Spinal cord (tissue), 10 donors: Measurements from ENCODE around the gene ACSM5. TPM values are rescaled to one million over a fixed set of nuclear protein-coding genes. Genes with fewer than 3 reads are reported as not detected.
"Not testable (repeated sequence)": the region's sequence is repeated elsewhere in the genome, so short reads cannot be mapped to it uniquely, and the experiment has no call there.

Source experiments
- DNase-seq, 6 donors: peaks; one replicate each; pipeline versions ENCODE4 v3.0.0 to v3.0.0-alpha.2; 2013 to 2015; ENCODE audit warnings: low spot score in 6 of 6, low read depth in 4 of 6
- H3K27ac ChIP-seq: one replicate; pipeline ENCODE4 v1.5.1; 2013; ENCODE audit warnings: low read depth, low read length, control low read depth
- H3K27me3 ChIP-seq: one replicate; pipeline ENCODE4 v1.6.1; 2013; ENCODE audit warnings: low read length; ENCODE audit not compliant: control insufficient read depth, insufficient read depth
- H3K36me3 ChIP-seq: one replicate; pipeline ENCODE4 v1.6.1; 2013; ENCODE audit warnings: low read length; ENCODE audit not compliant: control insufficient read depth, insufficient read depth
- H3K4me1 ChIP-seq: one replicate; pipeline ENCODE4 v1.6.1; 2013; ENCODE audit warnings: low read length; ENCODE audit not compliant: control insufficient read depth, insufficient read depth
- H3K4me3 ChIP-seq: one replicate; pipeline ENCODE4 v1.5.1; 2013; ENCODE audit warnings: low read depth, low read length, control low read depth
- H3K9me3 ChIP-seq: one replicate; pipeline ENCODE4 v1.6.1; 2013; ENCODE audit warnings: low read length; ENCODE audit not compliant: control insufficient read depth, insufficient read depth
- WGBS: methylation state at CpG from one replicate; pipeline ENCODE4 v1.1.5; 2013; ENCODE audit warnings: missing lambda C conversion rate; ENCODE audit not compliant: insufficient coverage; 5-methylcytosine and 5-hydroxymethylcytosine counted together
- polyA plus RNA-seq, 2 donors: library from polyadenylated mRNA; unstranded; fragments of 120-200 nt; gene quantifications; one replicate each; pipeline ENCODE4 v1.2.1, GENCODE V29; 2013; ENCODE audit not compliant: insufficient read length in 2 of 2
- total RNA-seq, 2 donors: library from RNA; depleted of rRNA in 1 of 2; stranded (reverse); fragments of 120-200 nt in 1 of 2; fragments of >200 nt in 1 of 2; gene quantifications; one replicate each; pipeline versions ENCODE4 v1.2.3 to v1.2.4, GENCODE V29; 2013 to 2014
- donor health status: healthy.

The ACSM5 gene
- total and polyA plus RNA-seq, 4 donors = 1.7 to 2.4 (median 2.2) TPM

DNA sequence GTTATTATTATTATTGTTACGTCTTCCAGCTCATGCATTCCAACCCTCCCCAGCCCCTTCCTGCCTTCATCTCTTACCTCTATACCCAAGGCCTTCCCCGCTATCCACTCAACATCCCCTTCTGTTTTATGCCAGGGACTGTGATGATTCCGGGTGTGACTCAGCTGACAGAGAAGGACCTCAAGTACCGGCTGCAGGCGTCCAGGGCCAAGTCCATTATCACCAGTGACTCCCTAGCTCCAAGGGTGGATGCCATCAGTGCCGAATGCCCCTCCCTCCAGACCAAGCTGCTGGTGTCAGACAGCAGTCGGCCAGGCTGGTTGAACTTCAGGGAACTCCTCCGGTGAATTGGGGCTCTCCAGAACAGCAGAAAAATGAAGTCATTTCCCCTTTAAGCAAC lies 9.8 kb downstream of the ACSM5 start:
- H3K4me1 ChIP-seq, H3K4me3 ChIP-seq, H3K9me3 ChIP-seq, H3K27me3 ChIP-seq, H3K36me3 ChIP-seq, DNase-seq, H3K27ac ChIP-seq: not testable (repeated sequence)
- whole genome bisulfite sequencing = 82% methylated on average over 7 of the region's 8 CpGs

- not testable (repeated sequence) for H3K27ac ChIP-seq, DNase-seq, H3K4me3 ChIP-seq, H3K4me1 ChIP-seq, H3K9me3 ChIP-seq, H3K36me3 ChIP-seq, H3K27me3 ChIP-seq
- no CpG with 5 or more reads among the region's 2 CpGs for WGBS
Measured at GRCh38 chr16:20421748-20422147, 12.4 kb downstream of the ACSM5 start.

DNA sequence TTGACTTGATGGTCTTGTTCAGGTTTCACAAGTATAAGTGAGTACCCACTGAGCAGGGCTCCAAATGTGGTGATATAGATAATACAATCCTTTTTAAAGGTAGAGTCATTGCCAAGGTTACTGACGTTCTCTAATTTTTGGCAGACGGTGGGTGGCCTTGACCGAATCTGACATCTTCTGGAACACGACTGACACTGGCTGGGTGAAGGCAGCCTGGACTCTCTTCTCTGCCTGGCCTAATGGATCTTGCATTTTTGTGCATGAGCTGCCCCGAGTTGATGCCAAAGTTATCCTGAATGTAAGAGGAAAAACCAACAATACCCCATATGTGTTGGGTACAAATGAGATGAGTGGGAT lies 14.4 kb downstream of the ACSM5 start:
- 95% methylated on average over 4 of the region's 5 CpGs for WGBS
- H3K27me3 ChIP-seq, H3K9me3 ChIP-seq, H3K36me3 ChIP-seq, H3K27ac ChIP-seq, DNase-seq, H3K4me3 ChIP-seq, H3K4me1 ChIP-seq: not testable (repeated sequence)

DNA sequence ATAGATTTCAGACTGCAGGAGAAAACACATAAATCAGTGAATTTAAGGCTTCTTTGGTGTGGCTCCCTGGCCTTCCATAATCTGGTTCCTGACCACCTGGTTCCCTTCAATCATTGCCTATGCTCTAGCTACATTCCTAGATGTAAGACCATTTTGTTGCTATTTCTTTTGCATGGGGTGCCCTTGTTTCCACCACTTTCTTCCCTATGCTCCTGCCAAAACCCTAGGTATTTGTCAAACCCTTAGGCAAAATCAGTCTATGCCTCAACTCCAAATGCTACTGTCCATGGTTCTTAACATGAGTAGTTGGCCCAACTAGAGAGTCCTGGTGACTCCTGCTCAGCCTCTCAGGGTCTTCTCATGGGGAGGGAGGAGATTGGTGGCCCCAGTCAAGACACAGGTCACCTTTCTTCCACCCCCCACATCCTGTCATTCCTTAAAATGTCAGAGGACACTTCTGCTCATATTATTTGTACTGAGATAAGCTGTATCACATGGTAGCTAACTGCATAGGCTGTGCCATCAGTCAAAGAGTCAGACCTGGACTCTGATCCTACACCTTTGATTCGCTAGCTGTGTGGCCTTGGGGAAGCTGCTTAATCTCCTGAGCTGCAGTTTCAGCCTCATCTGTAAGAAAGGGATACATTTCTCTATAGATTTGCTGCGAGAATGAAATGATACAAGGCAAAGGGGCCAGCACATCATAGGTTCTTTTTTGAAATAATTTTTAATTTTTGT lies 15.0 kb downstream of the ACSM5 start:
- no peaks in the 10 kb centered on the region for H3K27me3 ChIP-seq
- H3K36me3 ChIP-seq = no peaks in the 10 kb centered on the region
- no peaks in the 10 kb centered on the region for H3K9me3 ChIP-seq
- H3K4me1 ChIP-seq = no peaks in the 10 kb centered on the region
- H3K27ac ChIP-seq = no peak overlapping the region
- 86% methylated on average over 1 of the region's 2 CpGs for WGBS
- no peak overlapping the region for H3K4me3 ChIP-seq
- no peak for DNase-seq

DNA sequence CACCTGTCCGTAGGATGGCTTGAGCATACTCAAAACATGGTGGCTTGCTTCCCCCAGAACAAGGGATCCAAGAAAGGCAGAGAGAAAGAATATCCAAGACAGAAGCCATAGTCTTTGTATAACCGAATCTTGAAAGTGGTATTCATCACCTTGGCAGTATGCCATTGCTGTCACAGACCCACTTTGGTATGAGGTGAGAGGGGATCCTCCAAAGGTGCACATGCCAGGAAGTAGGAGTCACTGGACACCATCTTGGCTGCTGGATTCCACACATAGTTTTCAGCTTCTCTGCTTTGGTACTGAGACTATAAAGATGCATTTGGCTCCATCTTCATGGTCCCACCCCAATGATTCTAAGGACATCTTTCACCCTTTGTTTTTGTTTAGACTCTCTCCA lies 18.1 kb downstream of the ACSM5 start:
- not testable (repeated sequence) for H3K27ac ChIP-seq, H3K4me1 ChIP-seq, H3K9me3 ChIP-seq, H3K27me3 ChIP-seq, H3K4me3 ChIP-seq, DNase-seq, H3K36me3 ChIP-seq
- 90% methylated on average over 1 of the region's 2 CpGs for WGBS

GRCh38 chr16:20429499-20429898 lies 20.2 kb downstream of the ACSM5 start:
- not testable (repeated sequence) for H3K9me3 ChIP-seq, H3K27me3 ChIP-seq, H3K36me3 ChIP-seq, H3K4me1 ChIP-seq, H3K27ac ChIP-seq, H3K4me3 ChIP-seq, DNase-seq
- WGBS = 92% methylated on average over 5 of the region's 7 CpGs

GRCh38 chr16:20430480-20430879 lies 21.1 kb downstream of the ACSM5 start:
- DNase-seq, H3K4me1 ChIP-seq, H3K9me3 ChIP-seq, H3K27ac ChIP-seq, H3K4me3 ChIP-seq, H3K36me3 ChIP-seq, H3K27me3 ChIP-seq: not testable (repeated sequence)
- WGBS = 85% methylated on average over 1 of the region's 1 CpG

GRCh38 chr16:20430948-20431347 lies 21.6 kb downstream of the ACSM5 start:
- 89% methylated on average over 6 of the region's 11 CpGs for WGBS

GRCh38 chr16:20438950-20439349 lies 29.6 kb downstream of the ACSM5 start:
- not testable (repeated sequence) for H3K4me1 ChIP-seq, H3K36me3 ChIP-seq, H3K27ac ChIP-seq, DNase-seq, H3K4me3 ChIP-seq, H3K27me3 ChIP-seq, H3K9me3 ChIP-seq
- no CpG with 5 or more reads among the region's 2 CpGs for WGBS

More at GRCh38 chr16:20430948-20431347, 21.6 kb downstream of the ACSM5 start:
- Histone ChIP-seq H3K27me3 (no peaks in the 10 kb centered on the region), H3K4me3 (no peak overlapping the region), H3K36me3 (no peaks in the 10 kb centered on the region), H3K9me3 (no peaks in the 10 kb centered on the region), H3K4me1 (no peaks in the 10 kb centered on the region), H3K27ac (no peak overlapping the region)
- DNase-seq = no peak

DNA sequence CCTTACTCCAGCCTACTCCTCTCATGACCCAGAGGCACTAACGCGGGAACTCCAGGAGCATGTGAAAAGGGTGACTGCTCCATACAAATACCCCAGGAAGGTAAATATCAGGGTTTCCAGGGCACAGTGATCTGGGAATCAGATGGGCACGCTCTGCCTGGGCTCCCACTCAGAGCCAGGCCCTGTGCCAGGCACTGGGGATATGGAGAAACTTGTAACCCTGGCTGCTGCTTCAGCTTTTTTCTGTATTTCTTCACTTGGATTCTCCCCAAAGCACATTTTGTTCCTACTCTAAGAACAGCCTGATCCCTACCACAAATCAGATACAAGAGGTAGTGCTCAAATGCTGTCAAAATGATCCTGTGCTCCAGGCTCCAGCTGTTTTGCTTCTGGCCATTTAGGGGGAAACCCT lies 30.5 kb downstream of the ACSM5 start:
- WGBS = 14% methylated on average over 1 of the region's 3 CpGs
- H3K27ac ChIP-seq, H3K27me3 ChIP-seq, H3K9me3 ChIP-seq, H3K36me3 ChIP-seq, H3K4me3 ChIP-seq, H3K4me1 ChIP-seq: not testable (repeated sequence)
- peak in 1 of 6 donors; percentile 32 for DNase-seq
